GM19035 (cell line): ENCODE results near the gene CSTPP1.

Source experiments
- ATAC-seq: cut with Tn5 transposase; IDR thresholded peaks from one replicate; pipeline ENCODE4 v1.9.1; 2021; ENCODE audit not compliant: unreplicated experiment

Gene CSTPP1

GRCh38 chr11:46936138-46937110 is at the start of gene CSTPP1:
CSTPP1 (plus strand) TSS chr11:46936761; CDS start chr11:46936806, 45 bp downstream.
- peak; percentile 92 for ATAC-seq

DNA sequence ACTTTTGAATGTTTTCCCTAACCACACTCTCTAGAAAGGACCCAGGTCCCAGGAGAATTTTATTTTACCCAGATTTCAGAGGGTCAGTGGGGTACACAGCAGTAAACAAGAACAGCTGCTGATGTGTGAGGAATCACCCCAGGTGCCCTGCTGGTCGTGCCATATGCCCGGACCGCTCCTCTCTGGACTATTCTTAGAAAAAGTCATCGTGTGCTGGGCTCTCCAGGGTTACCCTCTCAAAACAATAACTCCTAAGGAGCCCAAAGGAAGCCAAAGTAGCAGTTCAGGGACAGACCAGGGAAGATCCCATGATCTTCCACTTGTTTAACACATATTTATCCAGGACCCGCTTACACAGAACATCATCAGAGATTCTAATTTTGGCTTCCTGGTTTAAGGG is 47.9 kb upstream of the CSTPP1 start:
- ATAC-seq, result no peak

GRCh38 chr11:46889251-46889650 is 47.3 kb upstream of the CSTPP1 start:
- no peak for ATAC-seq

GRCh38 chr11:46889689-46890475 is 46.7 kb upstream of the CSTPP1 start:
- peak; percentile 67 for ATAC-seq

- ATAC-seq, result no peak
These were observed 45.9 kb upstream of the CSTPP1 start for GRCh38 chr11:46890665-46891064.

- ATAC-seq, result no peak
These were observed 44.5 kb upstream of the CSTPP1 start for GRCh38 chr11:46892109-46892508.

DNA sequence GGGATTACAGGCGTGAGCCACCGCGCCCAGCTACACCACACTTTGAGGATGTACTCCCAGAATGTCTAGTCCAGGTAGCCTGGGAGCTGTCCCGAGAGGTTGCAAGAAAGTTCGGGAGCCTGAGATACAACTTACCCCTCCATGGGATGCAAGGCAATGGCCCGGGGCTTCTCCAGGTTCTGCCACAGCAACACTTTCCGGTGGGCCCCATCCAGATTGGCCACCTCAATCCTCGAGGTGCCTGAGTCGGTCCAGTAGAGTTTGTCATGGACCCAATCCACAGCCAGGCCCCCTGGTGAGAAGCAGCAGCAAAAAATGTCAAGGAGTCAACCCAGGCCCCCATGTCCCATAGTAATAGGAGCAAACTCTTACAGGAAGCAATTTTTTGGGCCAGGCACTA is 43.7 kb upstream of the CSTPP1 start:
- no peak for ATAC-seq

- ATAC-seq, result no peak
These were observed 42.1 kb upstream of the CSTPP1 start for GRCh38 chr11:46894506-46894905.

DNA sequence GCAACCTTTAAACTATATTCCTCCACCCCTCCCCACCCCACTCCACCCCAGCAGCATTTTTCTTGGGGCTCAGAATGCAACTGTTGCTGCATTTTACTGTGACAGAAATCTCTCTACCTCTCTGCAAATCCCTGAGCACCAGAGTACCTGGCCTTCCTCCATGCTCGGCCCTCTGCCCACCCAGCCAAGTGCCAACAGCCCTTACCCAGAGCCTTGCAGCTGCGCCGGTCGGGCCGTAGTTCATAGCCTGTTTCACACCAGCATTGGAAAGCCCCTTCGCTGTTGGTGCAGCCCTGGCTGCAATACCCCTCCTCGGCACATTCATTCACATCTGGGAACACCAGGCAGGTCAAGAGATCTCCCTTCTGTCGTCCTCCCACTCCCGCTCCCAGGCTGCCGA is 41.6 kb upstream of the CSTPP1 start:
- ATAC-seq, result no peak

- ATAC-seq, result no peak
These were observed 40.7 kb upstream of the CSTPP1 start for GRCh38 chr11:46895821-46896220.

DNA sequence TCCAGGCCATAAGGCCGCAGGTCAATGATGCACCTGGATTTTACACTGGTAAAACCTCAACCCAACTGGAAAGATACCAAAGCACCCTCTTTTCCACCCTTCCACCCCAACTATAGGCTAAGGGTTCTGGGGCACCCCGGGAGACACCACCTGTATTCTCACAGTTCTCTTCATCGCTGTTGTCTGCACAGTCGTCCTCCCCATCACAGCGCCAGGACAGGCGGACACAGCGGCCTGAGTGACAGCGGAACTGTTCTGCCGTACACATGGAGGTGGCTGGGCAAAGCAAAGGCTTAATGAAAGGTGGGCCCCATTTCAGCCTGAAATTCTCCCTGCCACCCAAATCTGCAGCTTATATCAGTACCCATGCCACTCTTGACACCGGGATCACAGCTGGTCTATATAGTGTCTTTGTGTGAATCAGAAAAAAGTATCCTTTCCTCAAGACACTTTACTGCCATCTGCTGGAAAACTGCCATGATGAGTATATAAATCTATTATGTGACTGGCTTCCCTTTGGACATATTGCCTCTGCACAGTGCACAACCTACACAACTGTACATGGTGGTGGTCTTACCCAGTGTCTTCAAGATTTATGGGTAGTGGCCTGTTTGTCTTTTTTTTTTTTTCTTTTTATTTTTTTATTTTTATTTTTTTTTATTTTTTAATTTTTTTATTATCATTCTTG is 39.7 kb upstream of the CSTPP1 start:
- no peak for ATAC-seq

DNA sequence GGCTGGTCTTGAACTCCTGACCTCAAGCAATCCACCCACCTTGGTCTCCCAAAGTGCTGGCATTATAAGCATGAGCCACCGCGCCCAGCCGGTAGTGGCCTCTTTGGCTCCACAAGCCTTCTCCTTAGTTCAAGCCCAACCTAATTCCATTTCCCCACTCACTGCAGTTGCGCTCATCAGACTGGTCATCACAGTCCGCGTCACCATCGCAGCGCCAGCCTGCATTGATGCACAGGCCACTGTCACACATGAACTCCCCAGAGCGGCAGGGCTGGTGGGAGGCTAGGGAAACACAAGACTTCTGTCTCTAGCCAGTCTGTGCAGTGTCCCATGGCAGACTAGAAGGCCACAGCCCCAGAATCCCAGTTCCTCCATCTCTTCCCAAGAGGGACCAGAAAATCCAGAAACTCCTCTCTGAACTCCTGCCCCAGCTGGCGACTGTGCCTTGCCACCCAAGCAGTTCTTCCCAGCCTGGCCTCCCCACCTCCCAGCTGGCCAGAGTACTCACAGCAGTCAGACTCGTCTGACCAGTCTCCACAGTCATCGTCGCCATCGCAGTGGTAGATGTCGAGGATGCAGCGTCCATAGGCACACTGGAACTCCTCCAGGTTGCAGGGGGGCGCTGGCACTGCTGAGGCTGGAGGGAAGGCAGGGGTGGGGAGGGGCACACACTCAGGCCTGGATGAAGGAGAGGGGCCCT is 38.0 kb upstream of the CSTPP1 start:
- no peak for ATAC-seq

GRCh38 chr11:46899501-46900025 is 37.0 kb upstream of the CSTPP1 start:
- ATAC-seq, result no peak

- ATAC-seq, result no peak
These were observed 36.3 kb upstream of the CSTPP1 start for GRCh38 chr11:46900091-46900746.

- no peak for ATAC-seq
These were observed 35.4 kb upstream of the CSTPP1 start for GRCh38 chr11:46901156-46901555.

DNA sequence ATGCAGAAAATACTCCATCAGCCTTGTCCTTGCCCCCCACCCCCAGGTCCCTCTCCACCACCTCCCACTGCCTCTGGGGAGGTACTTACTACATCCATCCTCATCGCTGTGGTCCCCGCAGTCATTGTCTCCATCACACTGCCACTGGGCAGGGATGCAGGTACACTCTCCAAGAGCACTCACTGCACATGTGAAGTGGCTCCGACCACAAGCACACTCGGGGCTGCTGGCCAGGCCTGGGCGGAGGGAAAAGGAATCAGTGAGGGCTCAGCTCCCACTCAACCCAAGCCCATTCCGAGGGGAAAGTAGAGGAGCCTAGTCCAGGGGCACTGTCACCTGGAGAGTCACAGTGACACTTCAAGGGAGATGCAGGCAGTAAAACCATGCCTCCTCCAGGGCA is 33.9 kb upstream of the CSTPP1 start:
- no peak for ATAC-seq

DNA sequence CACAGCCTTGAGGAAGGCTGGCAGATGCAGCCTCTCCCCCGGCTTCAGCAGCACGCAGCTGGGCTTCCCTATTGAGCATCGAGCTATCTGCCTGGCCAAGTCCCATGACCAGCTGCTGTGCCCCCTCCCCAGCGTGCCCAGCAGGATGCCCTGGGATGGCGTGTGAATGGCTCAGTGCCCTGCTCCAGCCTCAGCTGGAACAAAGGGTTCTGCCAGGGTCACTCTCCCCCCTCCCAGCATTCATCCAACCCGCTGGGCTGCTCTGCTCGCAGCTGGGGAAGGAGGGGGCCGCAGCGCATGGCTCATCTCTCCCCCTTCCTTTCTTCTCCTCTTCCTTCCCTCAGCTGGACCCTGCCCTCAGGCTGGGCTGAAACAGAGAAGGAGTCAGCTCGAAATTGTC is 32.7 kb upstream of the CSTPP1 start:
- ATAC-seq, result no peak

DNA sequence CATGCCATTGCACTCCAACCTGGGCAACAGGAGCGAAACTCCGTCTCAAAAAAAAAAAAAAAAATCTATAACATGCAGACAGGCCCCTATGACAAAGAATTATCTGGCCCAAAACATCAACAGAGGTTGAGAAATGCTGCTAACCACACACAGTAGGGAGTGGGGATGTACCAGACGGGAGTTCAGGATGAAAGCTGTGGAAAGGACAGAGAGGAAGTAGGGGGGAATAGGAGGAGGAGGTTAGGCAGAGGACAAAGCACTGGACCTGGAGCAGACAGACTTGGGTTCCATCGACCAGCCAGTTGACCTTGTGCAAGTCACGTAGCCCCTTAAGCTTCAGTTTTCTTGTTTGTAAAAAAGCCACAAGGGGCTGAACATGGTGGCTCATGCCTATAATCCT is 30.8 kb upstream of the CSTPP1 start:
- ATAC-seq, result no peak

DNA sequence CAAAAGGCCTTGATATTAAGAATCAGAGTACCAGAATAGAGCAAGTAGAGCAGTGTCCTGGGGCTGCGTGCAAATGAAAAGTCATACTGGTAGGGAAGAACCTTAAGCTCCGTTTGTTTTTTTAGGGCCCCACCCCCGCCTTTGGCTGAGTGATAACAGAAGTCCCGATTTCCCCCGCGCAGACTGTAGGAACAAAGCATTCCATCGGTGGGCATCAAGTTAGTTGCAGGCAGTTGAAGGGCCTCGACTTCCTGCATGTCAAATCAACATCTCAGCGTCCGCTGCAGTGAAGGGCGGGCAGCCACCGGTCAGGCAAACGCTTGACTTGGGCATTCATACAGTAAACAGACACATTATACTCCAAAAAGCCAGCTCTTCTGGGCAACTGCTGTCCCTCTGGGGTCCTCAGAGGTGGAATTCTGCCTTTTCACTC is 29.9 kb upstream of the CSTPP1 start:
- no peak for ATAC-seq

DNA sequence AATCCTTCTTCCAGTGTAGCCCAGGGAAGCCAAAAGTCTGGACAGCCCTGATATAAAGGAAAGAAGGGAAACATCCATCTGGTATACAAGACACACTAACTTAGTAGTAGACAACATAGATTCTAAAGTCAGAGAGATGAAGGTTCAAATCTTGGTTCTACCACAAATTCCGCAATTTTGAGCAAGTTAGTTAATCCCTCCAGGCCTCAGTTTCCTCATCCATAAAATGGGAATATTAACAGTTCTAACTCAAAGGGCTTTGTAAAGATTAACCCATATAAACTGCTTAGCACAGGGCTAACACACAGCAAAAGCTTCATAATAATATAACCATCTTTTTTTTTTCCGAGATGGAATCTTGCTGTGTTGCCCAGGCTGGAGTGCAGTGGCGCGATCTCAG is 29.0 kb upstream of the CSTPP1 start:
- ATAC-seq, result no peak
